ENCODE results near the gene EPX.

GRCh38 chr17:58195518-58196123, 3.1 kb downstream of the EPX start:
- TF ChIP-seq CHD2 (IDR thresholded peaks at IDR 0.05; ENCODE audit: low read length, partially characterized antibody) (no peak), POLR2A (IDR thresholded peaks at IDR 0.05; ENCODE audit: low read length) (no peak), REST (IDR thresholded peaks at IDR 0.05) (no peak), CTCF (IDR thresholded peaks at IDR 0.05) (no peak), MAX (IDR thresholded peaks at IDR 0.05) (no peak), JUN (IDR thresholded peaks at IDR 0.05) (no peak), CBX8 (IDR thresholded peaks at IDR 0.05) (no peak), MYC (IDR thresholded peaks at IDR 0.05; ENCODE audit: borderline replicate concordance, low read length) (no peak), ESRRA (IDR thresholded peaks at IDR 0.05; ENCODE audit: borderline replicate concordance, low read length) (no peak)
